SK-N-SH (cell line): ENCODE results near the gene GOLPH3L. TPM values are rescaled to one million over a fixed set of nuclear protein-coding genes. Genes with fewer than 3 reads are reported as not detected.

ENCODE experiments used
- CTCF ChIA-PET: fragments of 300-600, 350-600 bp; formaldehyde crosslinking; extraction: SDS; loops from one replicate; lab custom pipeline; 2021; lab: Yijun Ruan, JAX
- POLR2A ChIA-PET: fragments of 350-600 bp; sonication (Branson Sonifier 250); formaldehyde crosslinking; extraction: SDS; loops from one replicate; lab custom pipeline; 2020; ENCODE audit warnings: antibody characterized with exemption, inconsistent platforms; lab: Yijun Ruan, JAX
- DNase-seq: peaks from one replicate; pipeline ENCODE4 v3.0.0; 2012
- H2AFZ ChIP-seq: fragments of 200-600 bp; sonication (generic); 2 replicates; pipeline ENCODE4 v1.8.1; 2016; ENCODE audit warnings: antibody characterized with exemption, mild to moderate bottlenecking, low read depth
- H3F3A ChIP-seq: fragments of 200-600 bp; sonication (generic); replicated peaks from 2 replicates; pipeline ENCODE3; 2016; ENCODE audit warnings: antibody characterized with exemption, mild to moderate bottlenecking; ENCODE audit not compliant: insufficient read depth
- H3K27ac ChIP-seq, 2 experiments: fragments of 200-500 bp in 1 of 2; fragments of 200-600 bp in 1 of 2; sonication (Bioruptor generic) in 1 of 2; sonication (generic), shearing (Covaris generic) in 1 of 2; 2 replicates each; pipeline versions ENCODE4 v1.5.1 to v1.6.1; 2014 to 2016; ENCODE audit warnings: low read depth in 2 of 2, inconsistent platforms in 1 of 2, low read length in 1 of 2, mild to moderate bottlenecking in 1 of 2, mixed read lengths in 1 of 2
- H3K27me3 ChIP-seq: fragments of 200-600 bp; sonication (generic), shearing (Covaris generic); 2 replicates; pipeline ENCODE4 v1.6.1; 2016; ENCODE audit warnings: mixed run types; ENCODE audit not compliant: insufficient read depth
- H3K36me3 ChIP-seq, 2 experiments: fragments of 200-500 bp in 1 of 2; fragments of 200-600 bp in 1 of 2; sonication (Bioruptor generic) in 1 of 2; sonication (generic) in 1 of 2; replicated peaks in 1 of 2; 2 replicates each; pipeline versions ENCODE3 to v1.5.1; 2014 to 2016; ENCODE audit warnings: low read length in 1 of 2, mild to moderate bottlenecking in 1 of 2; ENCODE audit not compliant: insufficient read depth in 2 of 2, control insufficient read depth in 1 of 2
- H3K4me1 ChIP-seq, 2 experiments: fragments of 200-500 bp in 1 of 2; fragments of 200-600 bp in 1 of 2; sonication (Bioruptor generic) in 1 of 2; sonication (generic), shearing (Covaris generic) in 1 of 2; 2 replicates each; pipeline versions ENCODE4 v1.5.1 to v1.6.1; 2014 to 2016; ENCODE audit warnings: low read depth in 1 of 2, low read length in 1 of 2, mixed run types in 1 of 2; ENCODE audit not compliant: insufficient read depth in 2 of 2, control insufficient read depth in 1 of 2
- H3K4me2 ChIP-seq: fragments of 200-600 bp; sonication (generic), shearing (Covaris generic); 2 replicates; pipeline ENCODE4 v1.6.1; 2017; ENCODE audit warnings: mixed run types
- H3K4me3 ChIP-seq, 2 experiments: fragments of 200-500 bp in 1 of 2; fragments of 200-600 bp in 1 of 2; sonication (Bioruptor generic) in 1 of 2; sonication (generic), shearing (Covaris generic) in 1 of 2; 2 replicates each; pipeline versions ENCODE4 v1.5.1 to v1.8.1; 2014 to 2016; ENCODE audit warnings: low read depth in 2 of 2, inconsistent platforms in 1 of 2, low read length in 1 of 2, mild to moderate bottlenecking in 1 of 2, mixed read lengths in 1 of 2, moderate library complexity in 1 of 2
- H3K79me2 ChIP-seq: fragments of 200-600 bp; sonication (generic); 2 replicates; pipeline ENCODE4 v1.8.1; 2017; ENCODE audit warnings: mild to moderate bottlenecking; ENCODE audit not compliant: insufficient read depth
- H3K9ac ChIP-seq: fragments of 200-600 bp; sonication (generic); 2 replicates; pipeline ENCODE4 v1.6.1; 2017; ENCODE audit warnings: mixed run types
- H3K9me2 ChIP-seq: fragments of 200-600 bp; sonication (generic); 2 replicates; pipeline ENCODE4 v1.6.1; 2017; ENCODE audit warnings: mixed run types
- H3K9me3 ChIP-seq: fragments of 200-600 bp; sonication (generic); 2 replicates; pipeline ENCODE4 v1.6.1; 2017; ENCODE audit warnings: mixed run types, mild to moderate bottlenecking, moderate library complexity
- H4K20me1 ChIP-seq: fragments of 200-600 bp; sonication (generic); 2 replicates; pipeline ENCODE4 v1.6.1; 2017; ENCODE audit warnings: mild to moderate bottlenecking, mixed run types; ENCODE audit not compliant: insufficient read depth
- EP300 ChIP-seq, 2 experiments: IDR thresholded peaks; 2 replicates each; pipeline versions ENCODE4 v1.4.0 to v1.6.1; 2012; ENCODE audit warnings: borderline replicate concordance in 1 of 2, low read depth in 1 of 2, low read length in 1 of 2
- FOXM1 ChIP-seq: IDR thresholded peaks from 2 replicates; pipeline ENCODE4 v1.4.0; 2012; ENCODE audit warnings: low read depth, mild to moderate bottlenecking
- GABPA ChIP-seq: IDR thresholded peaks from 2 replicates; pipeline ENCODE4 v1.4.0; 2012; ENCODE audit warnings: low read depth, mild to moderate bottlenecking
- RAD21 ChIP-seq: IDR thresholded peaks from 2 replicates; pipeline ENCODE4 v1.6.1; 2012; ENCODE audit warnings: mild to moderate bottlenecking, low read length
- RFX5 ChIP-seq: IDR thresholded peaks from 2 replicates; pipeline ENCODE4 v1.6.1; 2012; ENCODE audit warnings: mild to moderate bottlenecking, improper control_type of control experiment, low read length
- TAF1 ChIP-seq: IDR thresholded peaks from 2 replicates; pipeline ENCODE4 v1.6.1; 2012; ENCODE audit warnings: low read depth, mild to moderate bottlenecking, low read length, moderate library complexity, borderline replicate concordance
- TEAD4 ChIP-seq: IDR thresholded peaks from 2 replicates; pipeline ENCODE4 v1.4.0; 2012; ENCODE audit warnings: mild to moderate bottlenecking, borderline replicate concordance; ENCODE audit not compliant: insufficient read depth
- WGBS: methylation state at CpG from one replicate; pipeline ENCODE4 v1.1.6; 2017; ENCODE audit warnings: low lambda C conversion rate; 5-methylcytosine and 5-hydroxymethylcytosine counted together
- polyA plus RNA-seq, 3 experiments: library from polyadenylated mRNA; depleted of rRNA; stranded (reverse); fragments of >200 nt; gene quantifications; 2 replicates each; pipeline ENCODE4 v1.2.3, GENCODE V29; 2012
- TF ChIP-seq, protein P1 (sequence below): IDR thresholded peaks from 2 replicates; pipeline ENCODE4; 2012
- TF ChIP-seq, protein P2 (sequence below): fragments of 200-600 bp; sonication (generic); IDR thresholded peaks from 2 replicates; pipeline ENCODE4 v1.6.1; 2017; ENCODE audit warnings: antibody characterized with exemption, mild to moderate bottlenecking, moderate library complexity
- TF ChIP-seq, protein P3 (sequence below): fragments of 150-350 bp; IDR thresholded peaks from 2 replicates; pipeline ENCODE4 v1.6.1; 2016; ENCODE audit warnings: mild to moderate bottlenecking, low read depth, low read length
- TF ChIP-seq, protein P4 (sequence below): IDR thresholded peaks from 2 replicates; pipeline ENCODE4 v1.6.1; 2012; ENCODE audit warnings: mild to moderate bottlenecking, low read depth, low read length, moderate library complexity
- TF ChIP-seq, protein P5 (sequence below): fragments of 150-350 bp; IDR thresholded peaks from 2 replicates; pipeline ENCODE4 v1.6.1; 2017; ENCODE audit warnings: antibody characterized with exemption, low read length, low read depth, borderline replicate concordance

GOLPH3L gene
- polyA plus RNA-seq, 1 of the 3 experiments (the other 2 are of a cell fraction) = 7.8 TPM

DNA sequence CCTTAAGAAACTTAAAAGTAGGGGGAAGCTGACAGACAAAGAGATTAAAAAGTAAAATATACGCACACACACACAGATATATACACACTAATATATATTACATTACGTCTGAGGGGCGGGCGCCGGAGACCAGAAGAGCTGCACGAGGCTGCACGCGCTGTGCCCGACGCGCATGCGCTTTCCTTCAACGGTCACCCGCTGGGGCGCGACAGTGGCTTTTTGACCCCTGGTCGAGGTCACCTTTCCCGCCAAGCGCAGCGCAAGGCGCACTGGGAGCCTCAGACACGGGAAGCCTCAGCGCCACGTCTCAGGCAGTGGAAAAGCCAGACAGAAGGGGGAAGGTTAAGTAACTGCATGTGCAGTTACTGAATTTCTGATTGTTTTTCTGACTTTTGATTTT lies 23.7 kb upstream of the GOLPH3L start, which contains the start of gene HORMAD1:
TSS of gene HORMAD1 (minus strand) at position 193 of the 400 bp plus-strand sequence. CDS start 1,390 bp downstream, outside the sequence.
- WGBS = 96% methylated on average over 24 of the region's 24 CpGs
- Histone ChIP-seq H3K79me2 (no peaks in the 10 kb centered on the region), H3K4me3 (no peak within 1 kb of the TSS), H3K27me3 (no peaks in the 10 kb centered on the region), H3K9ac (no peak within 1 kb of the TSS), H3K4me2 (no peak within 1 kb of the TSS), H3K9me3 (no peaks in the 10 kb centered on the region), H3K9me2 (no peaks in the 10 kb centered on the region), H3K27ac (no peak within 1 kb of the TSS), H3K36me3 (no peaks in the 10 kb centered on the region), H2AFZ (no peak within 1 kb of the TSS), H4K20me1 (no peaks in the 10 kb centered on the region), H3K4me1 (no peaks in the 10 kb centered on the region), H3F3A (no peaks in the 10 kb centered on the region)
- TF ChIP-seq TEAD4 (no peak), RFX5 (no peak), GABPA (no peak), EP300 (IDR thresholded peaks at IDR 0.05; ENCODE audit: borderline replicate concordance in 1 of 2, low read depth in 1 of 2, low read length in 1 of 2) (no peak), FOXM1 (no peak), RAD21 (no peak), TAF1 (no peak)
- TF ChIP-seq, protein P1, sequence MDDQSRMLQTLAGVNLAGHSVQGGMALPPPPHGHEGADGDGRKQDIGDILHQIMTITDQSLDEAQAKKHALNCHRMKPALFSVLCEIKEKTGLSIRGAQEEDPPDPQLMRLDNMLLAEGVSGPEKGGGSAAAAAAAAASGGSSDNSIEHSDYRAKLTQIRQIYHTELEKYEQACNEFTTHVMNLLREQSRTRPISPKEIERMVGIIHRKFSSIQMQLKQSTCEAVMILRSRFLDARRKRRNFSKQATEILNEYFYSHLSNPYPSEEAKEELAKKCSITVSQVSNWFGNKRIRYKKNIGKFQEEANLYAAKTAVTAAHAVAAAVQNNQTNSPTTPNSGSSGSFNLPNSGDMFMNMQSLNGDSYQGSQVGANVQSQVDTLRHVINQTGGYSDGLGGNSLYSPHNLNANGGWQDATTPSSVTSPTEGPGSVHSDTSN = no peak
- TF ChIP-seq, protein P2, sequence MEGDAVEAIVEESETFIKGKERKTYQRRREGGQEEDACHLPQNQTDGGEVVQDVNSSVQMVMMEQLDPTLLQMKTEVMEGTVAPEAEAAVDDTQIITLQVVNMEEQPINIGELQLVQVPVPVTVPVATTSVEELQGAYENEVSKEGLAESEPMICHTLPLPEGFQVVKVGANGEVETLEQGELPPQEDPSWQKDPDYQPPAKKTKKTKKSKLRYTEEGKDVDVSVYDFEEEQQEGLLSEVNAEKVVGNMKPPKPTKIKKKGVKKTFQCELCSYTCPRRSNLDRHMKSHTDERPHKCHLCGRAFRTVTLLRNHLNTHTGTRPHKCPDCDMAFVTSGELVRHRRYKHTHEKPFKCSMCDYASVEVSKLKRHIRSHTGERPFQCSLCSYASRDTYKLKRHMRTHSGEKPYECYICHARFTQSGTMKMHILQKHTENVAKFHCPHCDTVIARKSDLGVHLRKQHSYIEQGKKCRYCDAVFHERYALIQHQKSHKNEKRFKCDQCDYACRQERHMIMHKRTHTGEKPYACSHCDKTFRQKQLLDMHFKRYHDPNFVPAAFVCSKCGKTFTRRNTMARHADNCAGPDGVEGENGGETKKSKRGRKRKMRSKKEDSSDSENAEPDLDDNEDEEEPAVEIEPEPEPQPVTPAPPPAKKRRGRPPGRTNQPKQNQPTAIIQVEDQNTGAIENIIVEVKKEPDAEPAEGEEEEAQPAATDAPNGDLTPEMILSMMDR = no peak
- TF ChIP-seq, protein P3, sequence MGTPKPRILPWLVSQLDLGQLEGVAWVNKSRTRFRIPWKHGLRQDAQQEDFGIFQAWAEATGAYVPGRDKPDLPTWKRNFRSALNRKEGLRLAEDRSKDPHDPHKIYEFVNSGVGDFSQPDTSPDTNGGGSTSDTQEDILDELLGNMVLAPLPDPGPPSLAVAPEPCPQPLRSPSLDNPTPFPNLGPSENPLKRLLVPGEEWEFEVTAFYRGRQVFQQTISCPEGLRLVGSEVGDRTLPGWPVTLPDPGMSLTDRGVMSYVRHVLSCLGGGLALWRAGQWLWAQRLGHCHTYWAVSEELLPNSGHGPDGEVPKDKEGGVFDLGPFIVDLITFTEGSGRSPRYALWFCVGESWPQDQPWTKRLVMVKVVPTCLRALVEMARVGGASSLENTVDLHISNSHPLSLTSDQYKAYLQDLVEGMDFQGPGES = no peak
- TF ChIP-seq, protein P4, sequence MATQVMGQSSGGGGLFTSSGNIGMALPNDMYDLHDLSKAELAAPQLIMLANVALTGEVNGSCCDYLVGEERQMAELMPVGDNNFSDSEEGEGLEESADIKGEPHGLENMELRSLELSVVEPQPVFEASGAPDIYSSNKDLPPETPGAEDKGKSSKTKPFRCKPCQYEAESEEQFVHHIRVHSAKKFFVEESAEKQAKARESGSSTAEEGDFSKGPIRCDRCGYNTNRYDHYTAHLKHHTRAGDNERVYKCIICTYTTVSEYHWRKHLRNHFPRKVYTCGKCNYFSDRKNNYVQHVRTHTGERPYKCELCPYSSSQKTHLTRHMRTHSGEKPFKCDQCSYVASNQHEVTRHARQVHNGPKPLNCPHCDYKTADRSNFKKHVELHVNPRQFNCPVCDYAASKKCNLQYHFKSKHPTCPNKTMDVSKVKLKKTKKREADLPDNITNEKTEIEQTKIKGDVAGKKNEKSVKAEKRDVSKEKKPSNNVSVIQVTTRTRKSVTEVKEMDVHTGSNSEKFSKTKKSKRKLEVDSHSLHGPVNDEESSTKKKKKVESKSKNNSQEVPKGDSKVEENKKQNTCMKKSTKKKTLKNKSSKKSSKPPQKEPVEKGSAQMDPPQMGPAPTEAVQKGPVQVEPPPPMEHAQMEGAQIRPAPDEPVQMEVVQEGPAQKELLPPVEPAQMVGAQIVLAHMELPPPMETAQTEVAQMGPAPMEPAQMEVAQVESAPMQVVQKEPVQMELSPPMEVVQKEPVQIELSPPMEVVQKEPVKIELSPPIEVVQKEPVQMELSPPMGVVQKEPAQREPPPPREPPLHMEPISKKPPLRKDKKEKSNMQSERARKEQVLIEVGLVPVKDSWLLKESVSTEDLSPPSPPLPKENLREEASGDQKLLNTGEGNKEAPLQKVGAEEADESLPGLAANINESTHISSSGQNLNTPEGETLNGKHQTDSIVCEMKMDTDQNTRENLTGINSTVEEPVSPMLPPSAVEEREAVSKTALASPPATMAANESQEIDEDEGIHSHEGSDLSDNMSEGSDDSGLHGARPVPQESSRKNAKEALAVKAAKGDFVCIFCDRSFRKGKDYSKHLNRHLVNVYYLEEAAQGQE = no peak
- TF ChIP-seq, protein P5, sequence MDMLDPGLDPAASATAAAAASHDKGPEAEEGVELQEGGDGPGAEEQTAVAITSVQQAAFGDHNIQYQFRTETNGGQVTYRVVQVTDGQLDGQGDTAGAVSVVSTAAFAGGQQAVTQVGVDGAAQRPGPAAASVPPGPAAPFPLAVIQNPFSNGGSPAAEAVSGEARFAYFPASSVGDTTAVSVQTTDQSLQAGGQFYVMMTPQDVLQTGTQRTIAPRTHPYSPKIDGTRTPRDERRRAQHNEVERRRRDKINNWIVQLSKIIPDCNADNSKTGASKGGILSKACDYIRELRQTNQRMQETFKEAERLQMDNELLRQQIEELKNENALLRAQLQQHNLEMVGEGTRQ = no peak
- CTCF ChIA-PET = interaction anchor here (0.8 kb wide), 1 partner anchor 201 kb away, joined by 3 read pairs; no protein-coding TSS in a partner anchor
- no peak for DNase-seq
- POLR2A ChIA-PET = no interaction called here
